Dendritic cell treated with granulocyte-macrophage colony-stimulating factor and Interleukin-4, amounts not matched to agents 40 ng/mL and 50 ng/mL, for 4 days (primary cell): ENCODE data around the gene RGCC.

Experiments used
- H3K27ac Mint-ChIP-seq: one replicate; pipeline ENCODE4 v1.8.0; 2022; ENCODE audit warnings: mild to moderate bottlenecking, mixed read lengths
- H3K27me3 Mint-ChIP-seq: one replicate; pipeline ENCODE4 v1.8.0; 2022; ENCODE audit warnings: mild to moderate bottlenecking, mixed read lengths
- H3K36me3 Mint-ChIP-seq: one replicate; pipeline ENCODE4 v1.8.0; 2022; ENCODE audit warnings: low read depth, mixed read lengths
- H3K4me1 Mint-ChIP-seq: one replicate; pipeline ENCODE4 v1.8.0; 2022; ENCODE audit warnings: low read depth, mixed read lengths
- H3K4me3 Mint-ChIP-seq: one replicate; pipeline ENCODE4 v1.8.0; 2022; ENCODE audit warnings: mild to moderate bottlenecking, moderate library complexity, mixed read lengths
- H3K9me3 Mint-ChIP-seq: one replicate; pipeline ENCODE4 v1.8.0; 2022; ENCODE audit warnings: mixed read lengths
- intact Hi-C: fragments of 100-400 bp; cut with micrococcal nuclease; formaldehyde crosslinking; loops from one replicate; pipeline ENCODE4 v1.15.0; 2022

Gene RGCC

DNA sequence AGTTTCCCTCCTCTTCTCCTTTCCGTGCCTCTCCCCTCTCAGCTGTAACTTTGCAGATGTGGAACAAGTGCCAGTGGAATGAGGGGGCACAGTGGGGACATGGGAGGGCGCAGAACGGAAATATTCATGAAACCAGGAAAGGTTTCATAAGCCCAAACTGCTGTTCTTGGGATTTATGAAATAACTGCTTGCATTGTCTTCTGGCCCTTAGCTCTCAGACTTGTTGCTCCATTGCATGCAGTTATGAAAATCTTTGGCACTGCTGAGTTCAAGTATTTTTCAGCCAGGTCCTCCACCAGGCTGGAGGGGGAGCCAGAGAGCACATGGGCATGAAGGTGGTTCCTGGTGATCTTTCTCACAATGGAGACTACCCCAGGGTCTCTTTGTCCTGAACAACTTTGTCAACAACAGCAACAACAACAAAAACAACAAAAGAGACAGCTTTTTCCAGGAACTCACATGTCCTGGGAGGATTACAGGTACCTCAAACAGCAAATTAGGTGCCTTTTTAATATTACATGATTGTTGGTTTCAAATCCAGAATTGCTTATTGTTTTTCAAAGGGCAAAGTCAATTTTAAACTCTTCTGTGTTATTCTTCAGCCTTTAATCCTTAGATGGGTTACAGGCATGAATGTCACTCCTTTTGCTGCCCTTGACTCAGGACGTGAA, 1.5 kb downstream of the RGCC start:
- Mint-ChIP-seq H3K9me3 (no peaks in the 10 kb centered on the region), H3K4me3 (peak overlapping the region; percentile 80), H3K27ac (peak overlapping the region; percentile 83), H3K27me3 (peaks cover 28% of the 10 kb centered on the region), H3K4me1 (peaks cover 71% of the 10 kb centered on the region), H3K36me3 (peaks cover 6% of the 10 kb centered on the region)
- intact Hi-C loops, result no loop called here

DNA sequence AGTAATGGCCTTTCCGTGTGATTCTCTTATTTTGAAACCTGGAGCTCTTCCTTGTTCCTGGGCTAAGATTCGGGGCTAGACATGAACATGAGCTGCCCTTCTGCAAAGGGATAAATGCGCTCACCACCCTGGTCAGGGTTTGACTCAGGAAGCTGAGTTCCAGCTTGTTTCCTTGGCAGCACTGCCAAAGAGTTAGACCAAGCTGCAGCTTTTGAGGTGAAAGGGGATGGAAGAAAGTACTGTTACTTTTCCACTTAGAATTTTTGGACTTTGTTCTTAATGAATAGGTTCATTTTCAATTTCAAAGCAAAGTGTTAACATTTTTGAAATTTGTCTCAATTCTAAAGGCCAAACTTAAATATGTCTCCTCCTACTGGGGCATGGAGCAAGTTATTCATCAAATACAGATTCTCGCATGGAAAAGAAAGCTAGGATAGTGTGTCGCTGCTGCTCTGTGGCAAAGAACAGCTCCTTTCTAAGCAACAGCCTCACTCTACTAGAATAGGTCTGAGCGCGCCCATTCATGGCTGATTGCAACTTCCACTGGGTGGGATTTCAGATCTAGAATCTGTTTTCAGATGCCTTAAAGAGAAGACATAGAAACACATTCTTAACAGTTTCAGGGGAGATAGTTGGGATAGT, 2.2 kb downstream of the RGCC start:
- peaks cover 25% of the 10 kb centered on the region for H3K27me3 Mint-ChIP-seq
- intact Hi-C loops, result loop anchor here (5.0 kb wide), 2 partner anchors 63 to 128 kb away; no protein-coding TSS in a partner anchor
- H3K4me3 Mint-ChIP-seq, result peak overlapping the region; percentile 50
- H3K9me3 Mint-ChIP-seq, result no peaks in the 10 kb centered on the region
- peaks cover 78% of the 10 kb centered on the region for H3K4me1 Mint-ChIP-seq
- H3K27ac Mint-ChIP-seq, result peak overlapping the region; percentile 83
- peaks cover 8% of the 10 kb centered on the region for H3K36me3 Mint-ChIP-seq

DNA sequence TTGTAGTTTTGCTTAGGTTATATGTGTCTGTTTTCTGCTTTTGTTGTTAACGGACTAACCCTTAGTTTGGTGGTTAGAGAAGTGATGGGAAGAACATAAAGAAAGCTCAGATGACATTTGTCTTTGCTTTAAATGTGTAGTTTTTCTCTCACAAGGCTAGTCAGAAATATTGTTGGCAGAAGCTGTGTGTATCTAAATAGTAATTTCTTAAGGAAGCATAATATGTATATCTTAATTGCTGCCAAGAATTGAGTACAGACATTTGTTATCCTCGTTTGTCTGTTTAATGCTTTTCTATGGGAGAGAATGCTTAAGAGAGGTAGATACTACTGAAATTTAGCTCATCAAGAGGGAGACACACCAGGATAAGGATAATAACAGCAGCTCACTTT, 2.7 kb downstream of the RGCC start:
- Mint-ChIP-seq H3K27ac (no peak overlapping the region), H3K27me3 (peaks cover 21% of the 10 kb centered on the region), H3K36me3 (peaks cover 11% of the 10 kb centered on the region), H3K9me3 (no peaks in the 10 kb centered on the region), H3K4me3 (peak overlapping the region; percentile 46), H3K4me1 (peaks cover 83% of the 10 kb centered on the region)
- intact Hi-C loops, result loop anchor here (5.0 kb wide), 2 partner anchors 62 to 127 kb away; no protein-coding TSS in a partner anchor

DNA sequence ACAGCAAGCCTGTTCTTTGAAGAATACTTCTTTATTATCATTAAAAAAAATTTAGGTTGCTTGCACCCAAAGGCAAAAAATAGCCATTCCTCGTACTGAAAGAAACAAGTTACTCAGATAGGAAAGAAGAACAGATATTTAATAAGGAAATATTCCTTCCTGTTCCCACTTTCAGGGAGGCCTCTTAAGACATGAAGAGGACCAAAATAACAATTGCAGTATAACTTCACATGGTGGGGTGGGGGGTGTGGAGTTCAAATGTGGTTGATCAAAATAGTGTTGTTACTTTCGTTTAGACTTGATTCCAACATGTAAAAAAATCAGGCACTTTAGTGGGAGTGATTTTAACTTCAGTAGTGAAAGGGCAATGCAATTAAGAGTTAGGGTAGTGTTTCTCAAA, 3.6 kb downstream of the RGCC start:
- Mint-ChIP-seq H3K36me3 (peaks cover 14% of the 10 kb centered on the region), H3K27ac (no peak overlapping the region), H3K9me3 (no peaks in the 10 kb centered on the region), H3K4me1 (peaks cover 86% of the 10 kb centered on the region), H3K27me3 (peaks cover 12% of the 10 kb centered on the region), H3K4me3 (no peak overlapping the region)
- intact Hi-C loops, result loop anchor here (5.0 kb wide), 2 partner anchors 61 to 126 kb away; no protein-coding TSS in a partner anchor

DNA sequence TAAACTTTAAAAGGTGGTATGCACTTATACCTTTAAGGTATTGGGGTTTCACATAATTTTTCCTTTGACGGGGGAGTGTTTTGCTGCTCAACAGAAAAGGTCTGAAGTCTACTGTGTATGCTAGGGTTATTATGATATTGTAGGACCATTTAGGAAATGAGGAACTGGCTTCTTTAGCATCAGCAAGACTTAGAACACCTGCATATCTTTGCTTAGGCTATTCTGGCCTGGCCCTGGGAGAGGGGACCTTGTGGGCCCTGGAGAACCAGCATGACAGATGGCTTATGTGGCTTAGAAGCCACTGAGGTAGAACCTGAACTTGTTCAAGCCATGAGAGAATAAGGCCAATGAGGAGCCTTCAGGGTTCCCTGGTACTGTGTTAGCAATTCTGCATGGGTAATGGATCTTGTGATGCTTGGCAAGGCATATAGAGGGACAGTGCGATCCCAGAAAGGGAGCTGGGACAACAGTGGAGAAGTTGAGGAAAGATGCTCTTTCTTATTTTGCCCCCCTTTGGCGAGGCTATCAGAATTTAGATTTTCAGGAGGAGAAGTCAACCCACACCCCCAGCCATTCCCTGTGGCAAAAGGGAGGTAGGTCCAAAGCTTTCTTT, 4.3 kb downstream of the RGCC start:
- H3K4me3 Mint-ChIP-seq, result no peak overlapping the region
- H3K4me1 Mint-ChIP-seq, result peaks cover 86% of the 10 kb centered on the region
- H3K36me3 Mint-ChIP-seq, result peaks cover 20% of the 10 kb centered on the region
- peak overlapping the region; percentile 52 for H3K27ac Mint-ChIP-seq
- peaks cover 5% of the 10 kb centered on the region for H3K27me3 Mint-ChIP-seq
- intact Hi-C loops, result loop anchor here (5.0 kb wide), 2 partner anchors 61 to 126 kb away; no protein-coding TSS in a partner anchor
- H3K9me3 Mint-ChIP-seq, result no peaks in the 10 kb centered on the region

DNA sequence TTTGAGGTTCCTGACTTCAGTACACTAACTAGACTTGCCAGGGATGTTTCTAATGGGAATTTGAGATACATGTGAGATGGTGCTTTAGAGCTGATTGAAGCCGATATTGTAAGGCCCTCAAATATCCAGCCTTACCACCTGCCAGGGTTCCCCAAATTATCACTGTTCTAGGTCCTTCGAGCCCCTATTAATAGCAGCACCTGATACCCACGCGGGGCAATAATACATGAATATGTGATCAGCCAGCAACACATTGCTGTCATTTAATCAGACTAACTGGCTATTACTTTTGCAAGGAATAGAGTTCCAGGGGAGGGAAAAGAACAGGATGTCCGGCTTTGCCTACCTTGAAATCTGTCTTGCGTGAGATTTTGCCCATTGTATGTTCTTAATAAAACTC, 5.1 kb downstream of the RGCC start:
- no peaks in the 10 kb centered on the region for H3K27me3 Mint-ChIP-seq
- peaks cover 86% of the 10 kb centered on the region for H3K4me1 Mint-ChIP-seq
- no peaks in the 10 kb centered on the region for H3K9me3 Mint-ChIP-seq
- H3K4me3 Mint-ChIP-seq, result no peak overlapping the region
- intact Hi-C loops, result loop anchor here (5.0 kb wide), 2 partner anchors 60 to 125 kb away; no protein-coding TSS in a partner anchor
- H3K36me3 Mint-ChIP-seq, result peaks cover 25% of the 10 kb centered on the region
- H3K27ac Mint-ChIP-seq, result peak overlapping the region; percentile 52

DNA sequence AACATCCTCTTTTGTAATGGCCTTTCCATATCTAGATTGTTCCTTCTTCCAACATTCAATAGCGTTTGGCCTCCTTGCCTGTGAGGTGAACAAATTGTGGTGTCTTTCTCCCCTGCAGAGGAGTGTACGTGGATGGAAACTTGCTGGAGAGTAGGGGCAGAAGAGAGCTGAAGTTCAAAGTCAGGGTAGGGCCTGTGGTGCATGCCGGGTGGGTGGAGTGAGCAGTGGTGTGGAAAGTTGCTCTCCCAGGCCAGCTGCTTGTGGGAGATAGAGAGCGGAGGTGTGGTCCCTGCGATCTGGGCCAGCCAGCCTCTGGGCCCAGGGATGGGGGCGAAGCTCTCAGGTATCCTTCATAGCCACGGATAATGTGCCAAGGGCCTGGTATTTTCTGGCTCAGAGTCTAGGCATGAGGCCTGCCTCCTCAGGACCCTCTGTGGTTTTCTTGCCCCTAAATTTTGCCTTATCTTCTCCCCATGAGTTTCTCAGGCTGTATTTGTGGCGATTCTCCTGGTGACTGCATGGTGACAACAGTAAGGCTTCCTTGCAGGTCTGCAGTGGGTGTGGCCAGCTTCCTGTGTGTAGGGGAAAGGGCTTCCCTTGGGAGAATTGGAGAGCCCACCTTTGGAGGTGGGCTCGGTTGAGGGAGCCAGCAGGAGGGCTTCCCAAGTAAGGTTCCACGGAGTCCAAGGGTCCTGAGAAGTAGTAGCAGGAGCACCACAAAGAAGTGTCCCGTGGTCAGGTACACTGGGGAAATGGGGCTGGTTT, 6.7 kb downstream of the RGCC start:
- H3K4me3 Mint-ChIP-seq, result peak overlapping the region; percentile 4
- peak overlapping the region; percentile 82 for H3K27ac Mint-ChIP-seq
- no peaks in the 10 kb centered on the region for H3K27me3 Mint-ChIP-seq
- H3K9me3 Mint-ChIP-seq, result no peaks in the 10 kb centered on the region
- peaks cover 34% of the 10 kb centered on the region for H3K36me3 Mint-ChIP-seq
- peaks cover 74% of the 10 kb centered on the region for H3K4me1 Mint-ChIP-seq
- intact Hi-C loops, result loop anchor here (2.0 to 5.0 kb wide), 3 partner anchors 27 to 123 kb away; no protein-coding TSS in a partner anchor

DNA sequence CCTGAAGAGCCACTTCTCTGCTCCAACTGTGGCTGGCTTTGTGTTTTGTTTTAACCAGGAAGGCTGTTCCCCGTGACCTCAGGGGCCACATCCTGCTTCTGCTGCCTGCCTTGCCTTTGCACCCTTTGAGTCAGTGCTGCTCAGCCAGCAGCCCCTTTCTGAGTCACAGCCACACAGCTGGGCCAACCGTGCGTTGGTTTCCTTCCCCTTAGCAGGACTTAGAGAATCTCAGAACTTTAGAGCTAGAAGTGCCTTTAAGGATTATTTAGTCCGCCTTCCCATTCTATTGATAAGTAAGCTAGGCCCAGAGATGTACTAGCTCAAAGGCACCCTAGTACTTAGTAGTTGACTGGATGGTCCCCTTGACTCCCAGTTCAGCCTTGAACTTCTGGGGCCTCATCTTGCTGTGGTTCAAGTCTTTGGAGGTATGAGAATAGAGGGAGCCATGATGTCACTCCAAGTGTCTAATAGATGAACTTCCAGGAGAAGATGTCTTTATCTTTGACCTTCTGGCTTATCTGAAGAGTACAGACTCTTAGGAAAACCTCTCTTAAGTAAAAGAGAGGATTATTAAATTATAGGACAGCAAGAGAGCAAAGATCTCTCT, 8.0 kb downstream of the RGCC start:
- no peaks in the 10 kb centered on the region for H3K27me3 Mint-ChIP-seq
- intact Hi-C loops, result loop anchor here (1.0 to 2.0 kb wide), 2 partner anchors 8 to 25 kb away; partner anchors contain the start of gene RGCC
- H3K36me3 Mint-ChIP-seq, result peaks cover 42% of the 10 kb centered on the region
- H3K4me3 Mint-ChIP-seq, result no peak overlapping the region
- peak overlapping the region; percentile 82 for H3K27ac Mint-ChIP-seq
- H3K4me1 Mint-ChIP-seq, result peaks cover 61% of the 10 kb centered on the region
- H3K9me3 Mint-ChIP-seq, result no peaks in the 10 kb centered on the region

DNA sequence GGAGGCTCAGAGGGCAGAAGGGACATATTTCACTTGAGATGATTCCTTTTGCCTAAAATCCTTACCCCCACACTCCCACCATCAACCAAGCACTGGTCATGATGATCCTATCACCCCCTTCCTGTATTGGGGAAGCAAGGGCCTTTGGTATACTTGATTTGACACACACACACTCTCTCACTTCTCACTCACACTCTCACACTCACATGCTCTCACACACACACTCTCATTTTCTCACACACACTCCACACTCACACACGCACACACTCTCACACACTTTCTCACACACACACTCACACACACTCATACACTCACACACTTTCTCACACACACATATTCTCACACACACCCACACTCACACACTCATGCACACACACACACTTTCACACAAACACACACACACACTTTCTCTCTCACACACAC, 8.6 kb downstream of the RGCC start:
- Mint-ChIP-seq H3K4me1 (peaks cover 57% of the 10 kb centered on the region), H3K36me3 (peaks cover 46% of the 10 kb centered on the region), H3K4me3 (no peak overlapping the region), H3K27ac (peak overlapping the region; percentile 82), H3K27me3 (no peaks in the 10 kb centered on the region), H3K9me3 (no peaks in the 10 kb centered on the region)
- intact Hi-C loops, result loop anchor here (1.0 to 2.0 kb wide), 2 partner anchors 9 to 25 kb away; partner anchors contain the start of gene RGCC

DNA sequence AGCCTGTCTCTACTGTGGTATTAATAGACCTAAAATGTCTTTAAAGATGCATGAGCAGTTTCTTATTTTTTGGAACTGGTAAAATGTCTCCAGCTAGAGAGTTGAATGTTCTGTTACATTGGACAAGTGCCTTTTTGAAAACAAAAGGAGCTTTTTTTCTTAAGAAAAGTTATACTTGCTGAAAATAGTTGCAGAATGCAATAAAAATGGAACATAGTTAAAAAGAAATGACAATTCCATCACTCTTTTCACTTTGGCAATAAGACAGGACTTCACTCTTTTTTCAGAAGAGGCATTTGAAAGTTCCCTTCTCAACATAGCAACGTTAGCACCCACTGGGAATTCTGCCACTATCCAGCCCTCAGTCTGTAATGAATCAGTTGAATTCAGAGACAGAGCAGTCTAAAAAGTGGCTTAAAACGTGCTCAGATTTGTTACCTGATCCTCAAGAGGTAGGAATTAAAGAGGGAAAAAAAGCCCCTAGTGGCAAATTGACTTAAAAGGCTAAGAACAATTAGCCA, 10.1 kb downstream of the RGCC start:
- H3K4me1 Mint-ChIP-seq, result peaks cover 46% of the 10 kb centered on the region
- no peak overlapping the region for H3K4me3 Mint-ChIP-seq
- no peaks in the 10 kb centered on the region for H3K9me3 Mint-ChIP-seq
- H3K27me3 Mint-ChIP-seq, result no peaks in the 10 kb centered on the region
- no peak overlapping the region for H3K27ac Mint-ChIP-seq
- intact Hi-C loops, result no loop called here
- H3K36me3 Mint-ChIP-seq, result peaks cover 57% of the 10 kb centered on the region

DNA sequence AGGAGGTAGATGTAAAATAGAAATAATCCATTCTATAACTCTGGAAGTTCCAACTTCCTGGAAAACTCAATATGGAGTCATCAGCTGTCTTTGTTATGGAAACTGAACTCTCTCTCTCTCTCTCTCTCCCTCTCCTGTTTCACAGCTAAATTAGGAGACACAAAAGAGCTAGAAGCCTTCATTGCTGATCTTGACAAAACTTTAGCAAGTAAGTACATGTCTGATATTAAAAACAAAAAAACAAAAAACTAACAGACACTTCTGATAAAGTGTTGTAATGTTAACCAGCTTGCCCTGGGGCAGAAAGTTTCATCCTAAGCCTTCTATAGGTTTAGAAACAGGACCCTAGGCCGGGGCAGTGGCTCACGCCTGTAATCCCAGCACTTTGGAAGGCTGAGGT, 11.3 kb downstream of the RGCC start:
- Mint-ChIP-seq H3K27ac (no peak overlapping the region), H3K9me3 (no peaks in the 10 kb centered on the region), H3K27me3 (no peaks in the 10 kb centered on the region), H3K4me1 (peaks cover 35% of the 10 kb centered on the region), H3K4me3 (no peak overlapping the region), H3K36me3 (peaks cover 57% of the 10 kb centered on the region)
- intact Hi-C loops, result no loop called here

DNA sequence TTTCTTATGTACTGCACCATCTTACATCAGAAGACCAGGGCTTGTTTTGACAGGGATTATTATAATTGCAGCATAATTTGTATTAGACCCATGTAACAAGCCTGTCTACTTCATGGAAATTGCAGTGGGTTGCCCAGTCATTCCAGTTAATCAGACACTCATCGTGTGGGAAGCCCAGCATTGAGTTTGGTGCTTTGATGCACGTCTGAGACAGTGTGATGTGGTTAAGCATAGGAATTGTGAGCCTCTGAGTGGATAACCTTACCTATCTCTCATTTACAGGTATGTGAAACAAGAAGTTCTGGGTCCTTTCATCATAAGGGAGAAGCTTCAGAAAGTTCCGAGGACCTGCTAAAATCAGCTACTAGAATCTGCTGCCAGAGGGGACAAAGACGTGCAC, 12.8 kb downstream of the RGCC start:
- intact Hi-C loops, result no loop called here
- H3K27ac Mint-ChIP-seq, result no peak overlapping the region
- H3K4me1 Mint-ChIP-seq, result peaks cover 19% of the 10 kb centered on the region
- H3K36me3 Mint-ChIP-seq, result peaks cover 51% of the 10 kb centered on the region
- no peaks in the 10 kb centered on the region for H3K9me3 Mint-ChIP-seq
- no peak overlapping the region for H3K4me3 Mint-ChIP-seq
- no peaks in the 10 kb centered on the region for H3K27me3 Mint-ChIP-seq

DNA sequence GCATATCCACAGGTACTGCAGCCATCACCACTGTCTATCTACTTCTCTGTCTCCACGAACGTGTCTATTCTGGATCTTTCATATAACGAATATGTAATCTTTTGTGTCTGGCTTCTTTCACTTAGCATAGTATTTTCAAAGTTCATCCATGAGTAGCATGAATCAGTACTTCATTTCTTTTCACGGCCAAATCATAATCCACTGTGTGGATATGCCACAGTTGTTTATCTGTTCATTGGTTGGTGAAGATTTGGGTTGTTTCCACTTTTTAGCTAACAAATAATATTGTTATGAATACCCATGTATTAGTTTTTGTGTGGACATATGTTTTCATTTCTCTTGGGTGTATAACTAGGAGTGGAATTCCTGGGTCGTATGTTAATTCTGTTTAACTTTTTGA, 14.4 kb downstream of the RGCC start:
- Mint-ChIP-seq H3K9me3 (no peaks in the 10 kb centered on the region), H3K36me3 (peaks cover 41% of the 10 kb centered on the region), H3K4me3 (no peak overlapping the region), H3K4me1 (peaks cover 3% of the 10 kb centered on the region), H3K27ac (no peak overlapping the region), H3K27me3 (no peaks in the 10 kb centered on the region)
- intact Hi-C loops, result no loop called here
